ENCODE results near the gene GRM8. TPM values are rescaled to one million over a fixed set of nuclear protein-coding genes. Genes with fewer than 3 reads are reported as not detected.

Gene GRM8
- total RNA-seq, 4 donors from 2014 or later: 0.57 TPM; not detected in 3

DNA sequence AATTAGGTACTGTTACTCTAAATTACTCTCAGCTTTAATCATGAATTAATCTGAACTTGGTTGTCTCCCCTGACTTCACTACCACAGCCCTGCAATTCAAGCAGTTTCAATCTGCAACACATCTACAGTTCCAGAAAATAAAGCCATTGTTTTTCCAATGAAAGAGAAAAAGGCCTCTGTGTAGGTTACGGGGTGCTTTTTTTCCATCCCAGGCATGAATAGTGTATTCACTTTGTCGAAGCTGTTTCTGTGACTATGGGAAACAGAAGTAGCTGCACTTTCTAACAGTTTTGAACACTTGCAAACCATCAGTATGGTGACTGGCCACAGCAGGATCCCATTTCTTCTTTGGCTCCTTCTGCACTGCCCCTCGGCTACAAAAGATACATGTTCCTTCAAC, 460.2 kb downstream of the GRM8 start:
- DNase-seq: no peak
- intact Hi-C loops (cut with DNase I): no loop called here
- no peaks in the 10 kb centered on the region for H3K4me1 ChIP-seq
- 62 to 65% methylated on average over 3 of the region's 3 CpGs for WGBS, 2 donors
- H3K27me3 ChIP-seq: no peaks in the 10 kb centered on the region
- H3K4me3 ChIP-seq: no peak overlapping the region
- H3K27ac ChIP-seq: no peak overlapping the region
- no peaks in the 10 kb centered on the region for H3K36me3 ChIP-seq
- no peaks in the 10 kb centered on the region for H3K9me3 ChIP-seq
- TF ChIP-seq CTCF (IDR thresholded peaks at IDR 0.05): no peak
- no peak for TF ChIP-seq POLR2A (IDR thresholded peaks at IDR 0.05)

- Histone ChIP-seq H3K36me3 (no peaks in the 10 kb centered on the region), H3K4me1 (no peaks in the 10 kb centered on the region), H3K27me3 (no peaks in the 10 kb centered on the region), H3K27ac (no peak overlapping the region), H3K9me3 (no peaks in the 10 kb centered on the region), H3K4me3 (no peak overlapping the region)
- TF ChIP-seq CTCF (IDR thresholded peaks at IDR 0.05): no peak
- TF ChIP-seq POLR2A (IDR thresholded peaks at IDR 0.05): no peak
- intact Hi-C loops (cut with DNase I): no loop called here
- DNase-seq: no peak
These were observed 461.4 kb downstream of the GRM8 start for GRCh38 chr7:126791306-126791705.

GRCh38 chr7:126790763-126791162, 462.0 kb downstream of the GRM8 start:
- no peak overlapping the region for H3K27ac ChIP-seq
- H3K4me1 ChIP-seq: no peaks in the 10 kb centered on the region
- H3K9me3 ChIP-seq: no peaks in the 10 kb centered on the region
- no peak for DNase-seq
- WGBS, 2 donors: 77 to 82% methylated on average over 4 of the region's 4 CpGs
- intact Hi-C loops (cut with DNase I): no loop called here
- H3K36me3 ChIP-seq: no peaks in the 10 kb centered on the region
- no peak overlapping the region for H3K4me3 ChIP-seq
- TF ChIP-seq CTCF (IDR thresholded peaks at IDR 0.05) (no peak), POLR2A (IDR thresholded peaks at IDR 0.05) (no peak)
- H3K27me3 ChIP-seq: no peaks in the 10 kb centered on the region

DNA sequence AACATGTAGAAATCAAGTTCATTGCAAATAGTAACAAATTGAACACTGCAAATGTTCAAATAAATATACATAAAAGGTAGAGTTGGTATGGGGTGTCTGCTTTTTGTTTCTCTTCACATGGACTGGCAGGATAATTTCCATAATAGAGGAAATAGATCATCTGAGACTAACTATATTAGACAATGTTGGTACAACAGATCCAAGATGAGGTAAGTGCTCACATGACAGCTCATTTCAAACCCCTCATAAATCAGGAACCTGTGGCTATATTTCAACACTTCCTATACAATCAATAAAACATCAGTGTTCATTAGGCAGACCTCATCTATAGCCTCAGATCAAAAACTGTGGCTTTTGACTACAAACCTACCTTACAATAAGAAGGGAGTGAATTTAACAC, 469.1 kb downstream of the GRM8 start:
- H3K27ac ChIP-seq: no peak overlapping the region
- H3K4me1 ChIP-seq: no peaks in the 10 kb centered on the region
- no peaks in the 10 kb centered on the region for H3K27me3 ChIP-seq
- no peak for DNase-seq
- H3K9me3 ChIP-seq: no peaks in the 10 kb centered on the region
- no peak overlapping the region for H3K4me3 ChIP-seq
- intact Hi-C loops (cut with DNase I): no loop called here
- TF ChIP-seq POLR2A (IDR thresholded peaks at IDR 0.05) (no peak), CTCF (IDR thresholded peaks at IDR 0.05) (no peak)
- no peaks in the 10 kb centered on the region for H3K36me3 ChIP-seq

- Histone ChIP-seq H3K27me3 (no peaks in the 10 kb centered on the region), H3K9me3 (no peaks in the 10 kb centered on the region), H3K27ac (no peak overlapping the region), H3K4me3 (no peak overlapping the region), H3K4me1 (no peaks in the 10 kb centered on the region), H3K36me3 (no peaks in the 10 kb centered on the region)
- 83 to 94% methylated on average over 2 of the region's 2 CpGs for WGBS, 2 donors
- no peak for DNase-seq
- intact Hi-C loops (cut with DNase I): no loop called here
- TF ChIP-seq POLR2A (IDR thresholded peaks at IDR 0.05) (no peak), CTCF (IDR thresholded peaks at IDR 0.05) (no peak)
These were observed 471.7 kb downstream of the GRM8 start for GRCh38 chr7:126780993-126781392.
